Heart left ventricle (tissue), 16 donors: ENCODE data around the gene OXNAD1. TPM values are rescaled to one million over a fixed set of nuclear protein-coding genes. Genes with fewer than 3 reads are reported as not detected.
A peak's percentile ranks its signal among the peaks of the same experiment; 100 is the strongest.

ENCODE experiments used
- ATAC-seq, 4 donors: fragments of 200-7000 bp; cut with Tn5 transposase; one replicate each; pipeline ENCODE4 v1.9.1; 2020 to 2022; ENCODE audit warnings: moderate library complexity in 4 of 4, mild to moderate bottlenecking in 3 of 4, moderate number of reproducible peaks in 1 of 4
- DNase-seq, 5 donors: peaks; one replicate each; pipeline ENCODE4 v3.0.0-alpha.2; 2020
- H3K27ac ChIP-seq, 12 donors: fragments of 200-600 bp; sonication (generic) in 4 of 12; one replicate each; pipeline versions ENCODE4 v1.5.0 to v1.8.0; 2016 to 2022; ENCODE audit warnings: mild to moderate bottlenecking in 2 of 12
- H3K27me3 ChIP-seq, 9 donors: fragments of 200-600 bp; sonication (generic) in 2 of 9; one replicate each; pipeline versions ENCODE4 v1.5.1 to v1.8.0; 2016 to 2022; ENCODE audit warnings: mild to moderate bottlenecking in 3 of 9
- H3K36me3 ChIP-seq, 9 donors: fragments of 200-600 bp; sonication (generic) in 2 of 9; one replicate each; pipeline versions ENCODE4 v1.5.0 to v1.8.0; 2018 to 2022; ENCODE audit warnings: mild to moderate bottlenecking in 2 of 9
- H3K4me1 ChIP-seq, 12 donors: fragments of 200-600 bp; sonication (generic) in 4 of 12; one replicate each; pipeline versions ENCODE4 v1.5.0 to v1.8.0; 2016 to 2022; ENCODE audit warnings: mild to moderate bottlenecking in 3 of 12
- H3K4me3 ChIP-seq, 12 donors: fragments of 200-600 bp; sonication (generic) in 4 of 12; one replicate each; pipeline versions ENCODE4 v1.5.0 to v1.8.0; 2017 to 2022; ENCODE audit warnings: mild to moderate bottlenecking in 9 of 12, moderate library complexity in 4 of 12
- H3K9me3 ChIP-seq, 12 donors: fragments of 200-600 bp; sonication (generic) in 4 of 12; one replicate each; pipeline versions ENCODE4 v1.5.0 to v1.8.0; 2016 to 2022; ENCODE audit warnings: mild to moderate bottlenecking in 1 of 12
- CTCF ChIP-seq, 12 donors: fragments of 200-600 bp; sonication (generic) in 4 of 12; IDR thresholded peaks; one replicate each; pipeline versions ENCODE4 v1.5.0 to v1.8.0; 2018 to 2022; ENCODE audit warnings: antibody characterized with exemption in 12 of 12, mild to moderate bottlenecking in 5 of 12
- POLR2A ChIP-seq, 2 donors: fragments of 450-650 bp; IDR thresholded peaks; one replicate each; pipeline ENCODE4 v1.6.1; 2017; ENCODE audit warnings: antibody characterized with exemption in 2 of 2, mild to moderate bottlenecking in 2 of 2, moderate library complexity in 2 of 2
- WGBS, 4 donors: extraction: QIAGEN DNeasy Blood & Tissue Kit in 2 of 4; methylation state at CpG; one replicate each; pipeline versions ENCODE4 v1.1.5 to v1.1.7; 2013 to 2018; 5-methylcytosine and 5-hydroxymethylcytosine counted together
- intact Hi-C, 10 donors: fragments of 100-400 bp; cut with DNase I; formaldehyde crosslinking; loops; one replicate each; pipeline versions ENCODE4 v1.11.1 to v1.14.2; 2022
- polyA plus RNA-seq, 2 donors: library from polyadenylated mRNA; stranded (reverse); fragments of 200-250 nt; gene quantifications; one replicate each; pipeline ENCODE4 v1.2.3, GENCODE V29; 2013
- total RNA-seq, 9 donors: library from RNA; depleted of rRNA in 2 of 9; stranded (reverse); fragments of >200 nt in 2 of 9; fragmentation: NEBNext Ultra II Directional in 3 of 9; extraction: Animal tissue kit (Norgen Biotek cat#: 25700) in 3 of 9; gene quantifications; one replicate each; pipeline versions ENCODE4 v1.1.0 to v1.2.4, GENCODE V29; 2016 to 2023
- donor health status: ischemic (EF 13 %, LVEDD 7.1; RV severe dilation, severe dysfunction).
- donor health status: healthy with polysubstance abuse.
- donor health status: DM: no; HTN: yes; CAD: no.
- donor health status: DM: no; HTN: no; CAD: no.
- donor health status: ischemic (EF 25% LVEDD 6.9; RV normal size, moderate dysfunction).
- donor health status: ischemic (EF 25% LVEDD 5.7; RV mildly dilated, moderate dysfunction).
- donor health status: healthy.
- donor health status: DM: yes; HTN: yes; CAD: no.
- donor health status: ischemic (EF 35%, LVEDD 5.7; RV mildly dilated, moderate dysfunction).
- donor health status: nonischemic (EF 11% LVEDD 7.7; RV severe dilation, severe dysfunction).
- donor health status: DM: yes; HTN: yes; CAD: no.
- donor health status: PGD.
- donor health status: ischemic (EF 29% LVEDD 5.4; RV normal size, mild dysfunction).
- donor health status: nonischemic (EF 23%, LVEDD 6.1; RV moderate dilation, normal function).

OXNAD1 gene
- total and polyA plus RNA-seq, 11 donors = 7.3 to 26.9 (median 18.1) TPM

- no peak overlapping the region for H3K4me3 ChIP-seq
- intact Hi-C loops = loop anchor here in 1 of 10 donors (10.0 kb wide), 1 partner anchor 234 kb away; the partner anchor contains the start of gene RFTN1
- DNase-seq (no peak), ATAC-seq (no peak)
- no peaks in the 10 kb centered on the region for H3K27me3 ChIP-seq
- TF ChIP-seq CTCF (IDR thresholded peaks at IDR 0.05) (no peak), POLR2A (IDR thresholded peaks at IDR 0.05) (no peak)
- peaks cover 0 to 26% (median 17%) of the 10 kb centered on the region in 12 donors for H3K4me1 ChIP-seq
- H3K9me3 ChIP-seq = no peaks in the 10 kb centered on the region
- no peak overlapping the region for H3K27ac ChIP-seq
- WGBS, 4 donors = 74 to 80% (median 75%) methylated on average over 2 of the region's 2 CpGs
- peaks cover 0 to 55% (median 23%) of the 10 kb centered on the region in 9 donors for H3K36me3 ChIP-seq
Measured at GRCh38 chr3:16280671-16281070, 15.7 kb downstream of the OXNAD1 start.

GRCh38 chr3:16284633-16285032 lies 19.6 kb downstream of the OXNAD1 start:
- Histone ChIP-seq H3K27me3 (no peaks in the 10 kb centered on the region), H3K4me1 (peaks cover 3 to 50% (median 47%) of the 10 kb centered on the region in 12 donors), H3K36me3 (peaks cover 0 to 43% (median 20%) of the 10 kb centered on the region in 9 donors), H3K27ac (peak overlapping the region in 2 of 12 donors; percentile 5 to 76), H3K9me3 (no peaks in the 10 kb centered on the region), H3K4me3 (no peak overlapping the region)
- intact Hi-C loops = loop anchor here in 4 of 10 donors (5.0 to 10.0 kb wide), 4 partner anchors 88 to 268 kb away; partner anchors contain the start of gene RFTN1 (in 1 of the 4)
- ATAC-seq (no peak), DNase-seq (no peak)
- TF ChIP-seq CTCF (IDR thresholded peaks at IDR 0.05) (no peak), POLR2A (IDR thresholded peaks at IDR 0.05) (no peak)
- WGBS, 4 donors = 92 to 100% (median 100%) methylated on average over 1 of the region's 1 CpG

DNA sequence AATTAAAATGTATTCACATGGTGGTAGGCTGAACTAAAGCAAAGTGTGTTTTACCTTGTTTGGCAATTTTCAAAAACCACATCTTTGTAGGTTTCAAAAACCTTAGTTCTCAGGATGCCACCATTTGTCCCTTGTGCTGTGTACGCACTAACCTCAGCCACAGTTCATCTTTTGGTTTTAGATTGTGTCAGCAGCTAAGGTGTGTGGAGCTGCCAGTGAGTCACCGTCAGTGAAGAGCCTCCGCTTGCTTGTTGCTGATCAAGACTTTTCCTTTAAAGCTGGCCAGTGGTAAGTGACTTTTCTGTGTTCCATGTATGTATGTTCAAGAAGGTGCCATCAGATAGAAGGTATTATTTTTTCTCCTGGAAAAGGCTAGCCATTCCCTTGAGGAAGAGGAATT lies 21.1 kb downstream of the OXNAD1 start:
- intact Hi-C loops = loop anchor here in 4 of 10 donors (5.0 to 10.0 kb wide), 4 partner anchors 86 to 266 kb away; partner anchors contain the start of gene RFTN1 (in 1 of the 4)
- H3K9me3 ChIP-seq = no peaks in the 10 kb centered on the region
- no peak for TF ChIP-seq POLR2A (IDR thresholded peaks at IDR 0.05)
- no peak for TF ChIP-seq CTCF (IDR thresholded peaks at IDR 0.05)
- peaks cover 0 to 42% (median 20%) of the 10 kb centered on the region in 9 donors for H3K36me3 ChIP-seq
- H3K4me3 ChIP-seq = peak overlapping the region in 1 of 12 donors; percentile 50
- H3K27me3 ChIP-seq = no peaks in the 10 kb centered on the region
- H3K4me1 ChIP-seq = peaks cover 3 to 64% (median 55%) of the 10 kb centered on the region in 12 donors
- WGBS, 4 donors = 79 to 92% (median 84%) methylated on average over 3 of the region's 3 CpGs
- ATAC-seq (no peak), DNase-seq (no peak)
- H3K27ac ChIP-seq = peak overlapping the region; percentile 36 to 88 (median 68)

DNA sequence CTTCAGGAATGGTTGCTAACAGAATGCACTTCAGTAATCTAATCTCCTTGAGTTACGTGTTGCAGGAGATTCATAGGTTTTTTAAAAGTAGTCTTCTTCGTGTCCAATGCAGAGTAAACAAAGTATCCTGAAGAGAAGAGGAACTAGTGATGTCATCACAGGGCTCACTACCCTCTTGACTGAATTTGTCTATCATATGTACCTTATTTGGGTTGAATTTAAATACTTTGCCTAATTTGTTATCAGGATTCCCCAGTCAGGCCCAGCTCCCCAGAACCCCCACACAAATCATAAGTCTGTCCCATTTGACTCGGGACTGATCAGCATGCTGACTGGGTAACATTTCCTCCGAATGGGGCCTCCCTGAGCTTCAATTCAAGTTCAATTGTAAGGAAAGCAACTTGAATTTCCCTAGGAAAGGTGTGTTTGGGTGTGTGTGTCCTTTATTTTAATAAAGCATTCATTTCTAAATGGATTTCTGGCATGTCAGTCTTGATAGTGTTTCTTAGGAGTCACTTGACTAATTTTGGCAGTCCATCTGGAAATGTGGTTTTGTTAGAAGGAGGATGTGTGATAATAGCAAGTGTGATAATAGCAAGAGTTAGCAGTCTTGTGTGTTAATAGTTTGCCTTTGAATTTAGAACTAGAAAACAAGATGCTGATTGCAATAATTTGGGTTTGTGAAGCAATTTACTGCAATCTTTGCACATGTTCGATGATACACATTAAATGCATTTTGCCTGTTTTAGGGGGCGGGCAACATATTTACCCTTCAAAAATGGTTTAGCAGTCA lies 21.9 kb downstream of the OXNAD1 start:
- TF ChIP-seq CTCF (IDR thresholded peaks at IDR 0.05) = no peak
- TF ChIP-seq POLR2A (IDR thresholded peaks at IDR 0.05) = no peak
- peaks cover 3 to 71% (median 55%) of the 10 kb centered on the region in 12 donors for H3K4me1 ChIP-seq
- H3K36me3 ChIP-seq = peaks cover 0 to 35% (median 19%) of the 10 kb centered on the region in 9 donors
- H3K4me3 ChIP-seq = peak overlapping the region in 2 of 12 donors; percentile 7 to 50
- ATAC-seq (peak in 2 of 4 donors; percentile 7 to 50), DNase-seq (no peak)
- WGBS, 4 donors = 36 to 48% (median 43%) methylated on average over 6 of the region's 6 CpGs
- H3K27me3 ChIP-seq = no peaks in the 10 kb centered on the region
- H3K27ac ChIP-seq = peak overlapping the region; percentile 36 to 88 (median 68)
- intact Hi-C loops = loop anchor here in 4 of 10 donors (5.0 to 10.0 kb wide), 4 partner anchors 85 to 265 kb away; partner anchors contain the start of gene RFTN1 (in 1 of the 4)
- no peaks in the 10 kb centered on the region for H3K9me3 ChIP-seq
